ENCODE data around the gene TRIM41.
"Not testable (repeated sequence)": the region's sequence is repeated elsewhere in the genome, so short reads cannot be mapped to it uniquely, and the experiment has no call there.

The TRIM41 gene

DNA sequence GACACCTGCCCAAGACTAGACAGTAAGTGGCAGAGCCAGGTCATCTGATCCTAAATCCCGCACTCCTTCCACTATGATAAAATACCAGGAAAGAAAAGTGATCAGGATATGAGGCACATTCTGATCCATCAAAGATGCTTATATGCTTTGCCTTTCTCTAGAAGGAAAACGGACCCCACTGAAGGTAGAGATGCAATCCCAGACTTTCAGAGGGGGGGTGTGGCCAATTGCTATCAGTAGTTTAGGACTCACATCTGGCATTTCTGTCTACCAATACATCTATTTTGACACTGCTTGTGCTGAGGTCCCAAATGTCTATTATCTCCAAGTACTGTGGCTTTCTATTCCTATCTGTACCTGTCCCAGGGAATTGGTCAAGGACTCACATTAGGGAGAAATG lies 36.2 kb downstream of the TRIM41 start:
- no peak for DNase-seq

DNA sequence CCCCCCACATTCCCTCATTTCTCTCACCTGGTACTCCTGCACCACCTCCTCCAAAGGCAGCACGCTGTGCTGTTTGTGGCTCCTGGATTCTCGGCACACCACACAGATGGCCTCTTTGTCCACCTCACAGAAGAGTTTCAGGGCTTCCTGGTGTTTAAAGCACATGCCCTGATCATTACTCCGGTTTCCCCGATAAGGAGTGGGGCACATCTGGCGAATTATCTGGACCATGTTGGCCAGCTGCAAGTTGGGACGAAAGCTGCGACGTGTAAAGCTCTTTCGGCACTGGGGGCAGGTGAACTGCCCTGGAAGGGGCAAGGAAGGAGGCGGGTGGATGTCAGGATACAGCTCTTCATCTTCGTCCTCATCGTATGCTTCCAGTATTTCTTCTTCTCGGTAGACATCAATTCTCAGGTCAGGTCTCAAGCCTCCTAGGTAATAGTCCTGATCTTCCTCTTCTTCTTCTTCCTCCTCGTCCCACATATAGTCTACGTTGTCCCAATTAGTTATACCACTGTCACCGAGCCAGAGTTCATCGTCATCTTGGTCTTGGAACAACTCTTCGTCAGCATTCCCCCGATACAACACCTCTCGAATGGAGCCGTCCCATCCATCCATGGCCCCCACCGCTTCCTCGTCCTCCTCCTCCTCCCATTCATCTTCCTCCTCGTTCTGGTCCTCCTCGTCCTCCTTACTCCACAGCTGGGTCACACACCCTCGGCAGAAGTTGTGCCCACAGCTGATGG lies 37.1 kb downstream of the TRIM41 start:
- no peak for DNase-seq

DNA sequence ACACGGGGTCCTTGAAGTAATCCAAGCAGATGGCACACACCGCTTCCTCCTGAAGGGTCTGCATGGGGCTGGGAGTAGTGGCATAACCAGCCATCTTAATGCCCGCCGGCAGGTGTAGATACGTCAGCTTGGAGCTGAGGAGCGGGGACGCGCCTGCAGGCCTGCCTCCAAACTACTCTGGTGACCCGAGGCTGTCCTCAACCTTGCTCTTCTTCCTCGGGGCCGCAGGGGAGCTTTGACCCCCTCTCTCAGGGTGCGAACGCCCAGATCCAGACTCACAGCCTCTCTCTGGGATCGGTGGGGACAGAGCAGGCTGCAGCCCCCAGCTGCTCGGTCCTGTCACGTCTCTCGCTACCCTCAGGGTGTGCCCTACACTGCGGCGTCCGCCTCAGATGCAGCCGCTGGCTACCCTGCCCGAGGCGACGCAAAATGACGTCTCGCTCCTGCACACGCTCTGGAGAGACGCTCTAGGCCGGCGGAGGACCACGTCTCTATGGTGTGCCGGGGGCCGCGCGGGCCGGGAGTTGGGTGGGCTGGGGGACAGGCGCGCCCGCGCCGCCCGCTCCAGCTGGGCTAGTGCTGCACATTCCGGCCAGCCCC lies 37.7 kb downstream of the TRIM41 start, which contains the start of gene TRIM52:
Gene TRIM52, minus strand, starts transcription at position 424 of the 600 bp plus-strand sequence. Its CDS starts 330 bp downstream, at position 94.
- DNase-seq, result peak; percentile 95

- DNase-seq, result peak; percentile 87
Observed at GRCh38 chr5:181261320-181262049, 38.4 kb downstream of the TRIM41 start.

DNA sequence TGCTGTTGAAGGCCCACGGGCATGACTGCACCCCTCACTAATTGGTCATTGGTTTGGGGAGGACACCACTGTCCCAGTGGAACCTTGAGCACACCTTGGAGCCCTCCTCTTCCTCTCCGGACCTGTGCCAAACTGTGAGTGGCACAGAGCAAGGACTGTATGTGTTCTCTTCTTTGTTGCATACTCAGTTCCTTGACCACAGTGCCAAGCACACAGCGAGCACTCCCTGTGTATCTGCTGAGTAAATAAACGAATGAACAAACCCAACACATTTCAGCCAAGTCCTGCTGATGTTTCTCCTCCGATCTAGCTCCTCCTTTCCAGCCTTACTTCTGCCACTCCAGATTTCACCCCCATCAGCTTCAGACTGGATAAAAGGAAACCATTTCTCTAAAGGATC lies 40.6 kb downstream of the TRIM41 start:
- no peak for DNase-seq

- no peak for DNase-seq
Observed at GRCh38 chr5:181265092-181265671, 42.1 kb downstream of the TRIM41 start.

DNA sequence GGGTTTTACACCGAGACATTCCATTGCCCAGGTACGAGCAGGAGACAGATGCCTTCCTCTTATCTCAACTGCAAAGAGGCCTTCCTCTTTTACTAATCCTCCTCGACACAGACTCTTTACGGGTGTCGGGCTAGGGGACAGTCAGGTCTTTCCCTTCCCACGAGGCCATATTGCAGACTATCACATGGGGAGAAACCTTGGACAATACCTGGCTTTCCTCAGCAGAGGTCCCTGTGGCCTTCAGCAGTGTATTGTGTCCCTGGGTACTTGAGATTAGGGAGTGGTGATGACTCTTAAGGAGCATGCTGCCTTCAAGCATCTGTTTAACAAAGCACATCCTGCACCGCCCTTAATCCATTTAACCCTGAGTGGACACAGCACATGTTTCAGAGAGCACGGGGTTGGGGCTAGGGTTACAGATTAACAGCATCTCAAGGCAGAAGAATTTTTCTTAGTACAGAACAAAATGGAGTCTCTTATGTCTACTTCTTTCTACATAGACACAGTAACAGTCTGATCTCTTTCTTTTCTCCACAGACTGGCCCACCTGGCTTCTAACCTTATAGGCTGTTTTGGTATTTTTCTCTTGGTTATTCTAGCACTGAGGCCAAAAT lies 44.3 kb downstream of the TRIM41 start:
- DNase-seq, result not testable (repeated sequence)

DNA sequence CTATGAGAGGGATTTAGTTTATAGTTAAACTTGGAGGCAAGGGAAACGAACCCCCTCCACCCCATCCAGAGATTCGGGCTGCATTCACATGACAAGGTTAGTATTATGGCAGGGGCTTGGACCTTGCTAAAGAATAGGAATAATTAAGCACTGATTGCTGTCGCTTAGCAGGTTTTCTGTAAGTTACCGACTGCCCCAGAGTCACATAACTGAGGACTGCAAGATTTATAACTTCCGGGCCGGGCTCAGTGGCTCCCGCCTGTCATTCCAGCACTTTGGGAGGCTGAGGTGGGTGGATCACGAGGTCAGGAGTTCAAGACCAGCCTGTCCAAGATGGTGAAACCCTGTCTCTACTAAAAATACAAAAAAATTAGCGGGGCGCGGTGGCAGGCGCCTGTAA lies 44.8 kb downstream of the TRIM41 start:
- DNase-seq, result not testable (repeated sequence)

- DNase-seq, result no peak
Observed at GRCh38 chr5:181271081-181271480, 48.0 kb downstream of the TRIM41 start.

GRCh38 chr5:181273433-181273744 lies 50.3 kb downstream of the TRIM41 start:
- DNase-seq, result not testable (repeated sequence)

DNA sequence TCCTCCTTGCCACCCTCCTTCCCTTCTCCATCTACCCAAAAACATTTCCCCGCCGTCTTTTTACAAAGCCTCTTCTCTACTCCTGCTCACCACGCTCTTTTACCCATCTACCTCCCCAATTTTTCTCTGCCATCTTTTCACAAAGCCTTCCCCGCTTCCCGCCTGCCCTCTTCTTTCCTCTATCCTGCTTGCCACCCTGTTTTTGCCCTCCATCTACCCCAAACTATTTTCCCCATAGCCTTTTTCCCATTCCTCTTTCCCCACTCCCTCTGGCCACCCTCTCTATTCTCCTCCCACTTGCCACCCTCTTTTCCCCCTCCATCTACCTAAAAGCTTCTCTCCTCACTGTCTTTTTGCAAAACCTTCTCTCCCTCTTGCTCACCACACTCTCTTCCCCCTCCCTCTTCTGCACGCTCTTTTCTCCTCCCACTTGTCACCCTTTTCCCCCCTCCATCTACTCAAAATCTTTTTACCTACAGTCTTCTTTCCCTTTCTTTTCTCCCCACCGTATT lies 57.2 kb downstream of the TRIM41 start:
- DNase-seq, result no peak

DNA sequence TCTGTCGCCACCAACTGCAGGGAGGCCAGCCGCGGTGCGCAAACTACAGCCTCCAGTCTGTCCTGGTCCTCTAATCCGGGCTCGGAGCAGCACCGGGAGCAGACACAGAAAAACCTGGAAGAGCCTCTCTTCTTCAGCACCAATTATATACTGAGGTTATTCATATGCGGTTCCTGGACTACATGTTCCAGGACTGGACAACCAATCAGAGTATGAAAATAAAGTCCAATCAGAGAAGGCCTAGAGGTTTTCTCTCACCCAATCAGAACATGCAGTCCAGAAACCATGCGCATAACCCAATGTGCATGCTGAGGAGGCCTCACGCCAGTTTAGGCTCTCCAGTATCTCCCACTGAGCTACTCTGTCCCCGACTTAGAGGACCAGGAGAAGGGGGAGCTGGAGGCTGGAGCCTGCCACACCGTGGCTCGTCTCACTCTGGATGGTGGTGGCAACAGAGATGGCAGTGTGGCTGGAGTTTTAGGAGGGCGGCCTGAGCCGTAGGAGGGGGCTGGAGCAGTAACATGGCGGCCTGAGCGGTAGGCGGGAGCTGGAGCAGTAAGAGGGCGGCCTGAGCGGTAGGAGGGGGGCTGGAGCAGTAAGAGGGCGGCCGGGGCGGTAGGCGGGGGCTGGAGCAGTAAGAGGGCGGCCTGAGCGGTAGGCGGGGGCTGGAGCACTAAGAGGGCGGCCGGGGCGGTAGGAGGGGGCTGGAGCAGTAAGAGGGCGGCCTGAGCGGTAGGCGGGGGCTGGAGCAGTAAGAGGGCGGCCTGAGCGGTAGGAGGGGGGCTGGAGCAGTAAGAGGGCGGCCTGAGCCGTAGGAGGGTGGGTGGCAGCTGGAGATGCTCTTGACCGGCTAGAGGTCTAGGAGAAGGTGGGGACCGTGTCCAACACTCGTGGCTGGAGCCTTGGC lies 58.2 kb downstream of the TRIM41 start:
- DNase-seq, result no peak

DNA sequence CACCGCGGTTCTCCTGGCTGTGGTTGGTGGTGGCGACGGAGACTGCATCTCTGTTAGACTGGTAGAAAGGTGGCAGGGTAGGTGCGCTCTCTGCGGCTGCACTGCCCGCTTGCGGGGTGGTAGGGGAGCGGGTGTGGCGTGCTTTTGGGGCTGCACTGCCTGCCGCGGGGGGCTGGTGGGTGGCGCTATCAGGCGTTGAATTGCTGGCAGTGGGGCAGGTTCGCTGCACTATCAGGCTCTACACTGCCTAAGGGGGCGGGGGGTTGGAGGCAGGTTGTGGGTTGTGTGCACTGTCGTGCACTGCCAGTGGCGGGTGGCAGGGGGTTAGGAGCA lies 58.9 kb downstream of the TRIM41 start:
- no peak for DNase-seq

DNA sequence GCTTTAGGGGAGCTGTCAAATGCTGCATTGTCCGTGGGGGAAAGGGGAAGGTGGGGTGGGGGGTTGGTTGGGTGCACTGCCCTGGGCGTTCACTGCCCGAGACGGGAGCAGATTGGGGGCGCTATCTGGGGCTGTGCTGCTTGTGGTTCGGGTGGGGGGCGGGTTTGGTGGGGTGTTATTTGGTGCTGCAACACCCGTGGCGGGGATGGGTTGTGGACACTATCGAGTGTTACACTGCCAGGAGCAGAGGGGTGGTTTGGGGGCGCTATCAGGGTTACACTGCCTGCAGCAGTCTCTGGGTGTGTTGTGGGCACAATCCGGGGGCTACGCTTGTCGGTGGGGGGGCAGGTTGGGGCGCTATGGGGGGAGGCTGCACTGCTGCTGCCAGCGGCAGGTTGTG lies 59.3 kb downstream of the TRIM41 start:
- DNase-seq, result not testable (repeated sequence)

GRCh38 chr5:181282874-181283273 lies 59.8 kb downstream of the TRIM41 start:
- no peak for DNase-seq

GRCh38 chr5:181283347-181283746 lies 60.3 kb downstream of the TRIM41 start:
- no peak for DNase-seq

DNA sequence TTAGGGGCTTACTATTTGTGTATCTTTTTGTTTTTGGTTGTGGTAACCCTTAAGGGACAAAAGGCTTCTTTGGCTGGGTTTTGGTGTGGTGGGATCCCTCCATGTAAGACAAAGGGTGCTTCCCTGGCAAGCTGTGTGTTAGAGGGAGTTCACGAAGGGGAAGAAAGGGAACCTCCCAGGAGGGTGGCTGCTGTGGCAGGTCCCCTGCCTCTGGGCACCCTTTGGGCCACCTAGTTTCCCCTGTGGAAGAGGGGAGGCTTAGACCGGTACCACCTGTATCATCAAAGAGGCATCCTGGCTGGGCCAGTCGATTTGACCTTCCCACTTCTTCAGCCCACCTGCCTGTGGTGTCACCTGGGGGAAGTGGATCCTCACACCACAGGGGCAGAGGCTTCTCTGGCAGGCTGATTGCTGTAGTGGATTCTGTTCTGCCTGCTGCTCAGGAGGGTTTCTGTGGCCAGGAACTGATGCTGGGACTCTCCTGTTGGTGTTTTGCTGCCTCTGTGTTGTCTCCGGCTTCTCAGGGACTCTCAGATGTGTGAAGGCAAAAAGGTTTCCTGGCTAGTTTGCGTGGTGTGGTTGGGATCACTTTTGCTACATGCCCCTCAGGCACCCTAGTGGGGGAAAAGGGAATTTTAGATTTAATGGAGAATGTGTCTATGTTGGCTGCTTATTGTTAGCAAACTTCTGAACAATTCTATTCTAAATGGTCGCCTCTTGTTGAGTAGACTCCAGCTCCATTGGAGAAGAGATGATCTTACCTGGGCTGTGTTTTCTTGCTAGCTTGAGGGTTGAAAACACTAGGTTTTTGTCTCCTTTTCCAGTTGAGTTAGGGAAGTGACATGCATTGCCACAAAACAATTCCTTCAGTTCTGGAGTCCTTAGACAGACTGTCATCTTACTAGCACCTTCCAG lies 61.0 kb downstream of the TRIM41 start:
- not testable (repeated sequence) for DNase-seq
